ENCODE results near the gene FADS3.

Gene FADS3

GRCh38 chr11:61875698-61876097 is 15.6 kb downstream of the FADS3 start:
- no peak for DNase-seq (ENCODE audit: low spot score)

DNA sequence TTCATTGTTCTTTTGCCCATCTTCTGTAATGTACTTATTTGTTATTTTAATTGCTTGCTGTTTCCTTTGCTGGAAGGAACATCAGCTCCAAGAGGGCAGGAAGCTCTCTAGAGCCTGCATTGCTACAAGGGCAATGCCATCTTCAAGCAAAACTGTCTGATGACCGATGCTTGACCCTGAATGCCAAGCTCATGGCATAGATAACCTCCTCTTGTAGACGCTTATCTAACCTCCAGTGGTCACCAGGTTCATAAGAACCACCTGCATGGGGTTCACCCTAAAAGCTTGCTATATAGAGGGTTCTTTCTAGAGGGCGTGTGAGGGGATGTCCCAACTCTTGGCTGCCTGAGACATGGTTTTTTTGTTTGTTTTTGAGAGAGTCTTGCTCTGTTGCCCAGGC is 16.5 kb downstream of the FADS3 start:
- DNase-seq (ENCODE audit: low spot score), result no peak

- no peak for DNase-seq (ENCODE audit: low spot score)
These were observed 17.0 kb downstream of the FADS3 start for GRCh38 chr11:61874377-61874809.

- DNase-seq (ENCODE audit: low spot score), result no peak
These were observed 17.6 kb downstream of the FADS3 start for GRCh38 chr11:61873588-61874376.

- no peak for DNase-seq (ENCODE audit: low spot score)
These were observed 18.3 kb downstream of the FADS3 start for GRCh38 chr11:61872935-61873565.

DNA sequence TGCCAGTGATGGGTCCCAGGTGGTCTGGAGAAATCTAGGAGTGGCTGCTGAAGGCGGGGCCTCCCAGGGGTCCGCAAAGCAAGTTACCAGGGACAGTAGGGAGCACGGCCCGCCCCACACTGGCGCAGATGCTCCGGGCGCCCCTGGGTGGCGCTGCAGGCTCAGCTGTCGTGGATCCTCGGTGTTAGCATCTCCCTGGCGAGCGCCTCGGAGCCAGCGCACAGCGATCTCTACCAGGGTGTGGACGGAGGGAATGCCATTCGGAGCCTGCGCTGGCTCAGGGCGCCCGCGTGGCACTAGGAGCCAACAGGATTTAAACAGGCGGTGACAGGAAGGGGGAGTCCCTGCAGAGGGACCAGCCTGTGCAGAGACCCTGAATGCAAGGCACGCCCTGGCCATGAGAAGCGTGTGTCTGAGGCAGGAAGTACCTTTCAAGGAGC is 20.2 kb downstream of the FADS3 start:
- peak; percentile 75 for DNase-seq (ENCODE audit: low spot score)

- DNase-seq (ENCODE audit: low spot score), result no peak
These were observed 20.8 kb downstream of the FADS3 start for GRCh38 chr11:61870541-61871031.

- no peak for DNase-seq (ENCODE audit: low spot score)
These were observed 21.5 kb downstream of the FADS3 start for GRCh38 chr11:61869708-61870451.

- no peak for DNase-seq (ENCODE audit: low spot score)
These were observed 22.0 kb downstream of the FADS3 start for GRCh38 chr11:61869429-61869707.

GRCh38 chr11:61868571-61869428 is 22.5 kb downstream of the FADS3 start:
- DNase-seq (ENCODE audit: low spot score), result no peak

GRCh38 chr11:61866958-61867343 is 24.4 kb downstream of the FADS3 start:
- no peak for DNase-seq (ENCODE audit: low spot score)

DNA sequence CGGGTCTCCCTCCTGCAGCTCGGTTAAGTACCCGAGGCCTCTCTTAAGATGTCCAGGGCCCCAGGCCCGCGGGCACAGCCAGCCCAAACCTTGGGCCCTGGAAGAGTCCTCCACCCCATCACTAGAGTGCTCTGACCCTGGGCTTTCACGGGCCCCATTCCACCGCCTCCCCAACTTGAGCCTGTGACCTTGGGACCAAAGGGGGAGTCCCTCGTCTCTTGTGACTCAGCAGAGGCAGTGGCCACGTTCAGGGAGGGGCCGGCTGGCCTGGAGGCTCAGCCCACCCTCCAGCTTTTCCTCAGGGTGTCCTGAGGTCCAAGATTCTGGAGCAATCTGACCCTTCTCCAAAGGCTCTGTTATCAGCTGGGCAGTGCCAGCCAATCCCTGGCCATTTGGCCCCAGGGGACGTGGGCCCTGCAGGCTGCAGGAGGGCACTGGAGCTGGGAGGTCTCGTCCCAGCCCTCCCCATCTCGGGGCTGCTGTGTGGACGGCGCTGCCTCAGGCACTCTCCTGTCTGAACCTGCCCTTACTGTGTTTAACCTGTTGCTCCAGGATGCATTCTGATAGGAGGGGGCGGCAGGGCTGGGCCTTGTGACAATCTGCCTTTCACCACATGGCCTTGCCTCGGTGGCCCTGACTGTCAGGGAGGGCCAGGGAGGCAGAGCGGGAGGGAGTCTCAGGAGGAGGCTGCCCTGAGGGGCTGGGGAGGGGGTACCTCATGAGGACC is 25.0 kb downstream of the FADS3 start:
- DNase-seq (ENCODE audit: low spot score), result no peak

- DNase-seq (ENCODE audit: low spot score), result no peak
These were observed 26.2 kb downstream of the FADS3 start for GRCh38 chr11:61864814-61865775.

- DNase-seq (ENCODE audit: low spot score), result no peak
These were observed 27.7 kb downstream of the FADS3 start for GRCh38 chr11:61863548-61864081.

DNA sequence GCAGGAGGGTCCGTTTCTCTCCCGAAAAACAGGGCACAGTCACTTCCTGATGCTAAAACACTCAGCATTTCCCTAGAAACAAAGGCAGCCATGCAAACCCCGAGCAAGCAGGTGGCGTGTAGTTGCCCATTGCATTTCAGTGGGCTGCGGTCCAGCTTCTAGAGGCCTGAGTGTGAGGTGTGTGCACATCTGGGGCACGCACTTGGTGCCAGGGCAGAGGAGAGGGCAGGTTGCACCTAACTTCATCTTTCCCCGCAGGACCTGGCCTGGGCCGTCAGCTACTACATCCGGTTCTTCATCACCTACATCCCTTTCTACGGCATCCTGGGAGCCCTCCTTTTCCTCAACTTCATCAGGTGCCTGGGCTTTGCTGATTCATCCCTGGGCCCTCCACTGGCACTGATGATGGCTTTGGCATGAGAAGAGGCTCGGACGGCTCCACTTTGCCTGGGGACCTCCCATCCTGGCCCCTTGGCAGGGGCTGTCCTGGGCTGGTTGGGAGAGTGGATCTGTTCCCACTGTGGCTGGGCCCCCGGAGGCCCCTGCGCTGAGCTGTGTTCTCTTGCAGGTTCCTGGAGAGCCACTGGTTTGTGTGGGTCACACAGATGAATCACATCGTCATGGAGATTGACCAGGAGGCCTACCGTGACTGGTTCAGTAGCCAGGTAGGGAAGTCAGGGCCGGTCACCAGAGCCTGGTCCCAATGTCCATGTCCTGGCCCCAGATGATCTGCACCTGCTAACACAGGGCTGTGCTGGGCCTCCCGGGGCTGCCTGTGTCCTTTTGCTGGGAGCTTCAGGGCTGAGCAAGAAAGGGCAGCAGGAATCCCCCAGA is 28.4 kb downstream of the FADS3 start:
- DNase-seq (ENCODE audit: low spot score), result no peak

DNA sequence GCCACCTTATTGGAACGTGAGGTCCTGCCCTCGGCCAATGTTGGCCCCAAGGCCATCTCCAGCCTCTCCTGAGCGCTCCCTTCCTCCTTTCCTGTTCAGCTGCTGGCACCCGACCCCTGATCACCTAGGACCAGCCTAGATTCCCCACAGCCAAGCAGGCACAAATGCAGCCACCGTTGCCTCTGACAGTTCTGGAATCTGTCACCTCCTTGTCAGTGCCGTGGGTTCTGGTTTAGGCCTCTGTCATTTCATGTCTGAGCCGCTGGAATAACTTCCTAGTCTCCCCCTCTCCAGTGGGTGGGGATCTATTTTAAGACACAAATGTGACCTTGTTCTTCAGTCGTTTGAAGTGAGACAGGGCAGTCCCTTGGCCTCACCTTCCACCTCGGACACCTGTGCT is 29.7 kb downstream of the FADS3 start:
- no peak for DNase-seq (ENCODE audit: low spot score)

DNA sequence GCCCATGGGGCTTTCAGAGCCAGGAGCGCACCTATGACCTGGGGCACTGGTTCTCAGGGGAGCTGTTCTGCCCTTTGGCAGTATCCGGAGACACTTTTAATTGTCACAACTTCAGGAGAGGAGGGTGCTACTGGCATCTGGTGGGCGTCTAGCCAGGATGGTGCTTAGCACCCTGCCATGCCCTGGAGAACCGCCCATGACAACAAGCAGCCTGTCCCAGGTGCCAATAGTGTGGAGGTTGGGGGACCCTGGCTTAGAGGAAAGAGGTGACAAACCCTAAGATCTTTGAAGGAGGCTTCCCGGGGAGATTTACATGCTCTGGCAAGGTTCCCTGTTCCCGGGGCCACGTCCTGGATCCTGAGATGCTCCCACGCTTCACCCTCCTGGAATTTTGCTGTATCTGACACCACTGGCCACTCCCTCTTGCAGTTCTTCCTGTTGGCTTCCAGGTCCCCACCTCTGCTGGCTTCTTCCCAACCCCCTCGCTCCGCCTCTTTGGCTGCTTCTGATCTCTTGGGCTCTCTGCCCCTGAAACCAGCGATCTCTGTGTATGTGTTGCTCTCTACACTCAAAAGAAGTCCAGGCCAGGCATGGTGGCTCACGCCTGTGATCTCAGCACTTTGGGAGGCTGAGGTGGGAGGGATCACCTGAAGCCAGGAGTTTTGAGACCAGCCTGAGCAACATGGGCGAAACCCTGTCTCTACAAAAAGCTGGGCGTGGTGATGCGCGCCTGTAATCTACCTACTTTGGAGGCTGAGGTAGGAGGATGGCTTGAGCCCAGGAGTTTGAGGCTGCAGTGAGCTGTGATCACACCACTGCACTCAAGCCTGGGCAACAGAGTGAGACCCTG is 31.1 kb downstream of the FADS3 start:
- no peak for DNase-seq (ENCODE audit: low spot score)
